PFSK-1 (cell line): ENCODE data around the gene C9orf50.

ENCODE experiments used
- FOXP2 ChIP-seq: optimal IDR thresholded peaks from 2 replicates; pipeline ENCODE3; 2011; ENCODE audit warnings: borderline replicate concordance, control low read depth, inconsistent platforms; ENCODE audit not compliant: insufficient read depth; ENCODE audit errors: extremely low read length, extremely low read depth
- POLR2AphosphoS5 ChIP-seq: IDR thresholded peaks from 2 replicates; pipeline ENCODE4 v1.6.1; 2012; ENCODE audit warnings: low read depth, mild to moderate bottlenecking, control low read depth, low read length, moderate library complexity
- REST ChIP-seq, 2 experiments: IDR thresholded peaks; 2 replicates each; pipeline versions ENCODE4 v1.6.1 to v1.8.0; 2011 to 2012; ENCODE audit warnings: low read depth in 2 of 2, low read length in 2 of 2, control low read depth in 1 of 2, inconsistent platforms in 1 of 2, mild to moderate bottlenecking in 1 of 2, moderate library complexity in 1 of 2; ENCODE audit not compliant: insufficient read depth in 1 of 2
- SIN3A ChIP-seq: IDR thresholded peaks from 2 replicates; pipeline ENCODE4 v1.6.1; 2012; ENCODE audit warnings: mild to moderate bottlenecking, low read length, moderate library complexity, borderline replicate concordance; ENCODE audit not compliant: insufficient read depth
- TAF1 ChIP-seq: IDR thresholded peaks from 2 replicates; pipeline ENCODE4 v1.6.1; 2012; ENCODE audit warnings: low read length, control low read depth, borderline replicate concordance; ENCODE audit not compliant: insufficient read depth

- TF ChIP-seq REST (IDR thresholded peaks at IDR 0.05; ENCODE audit: insufficient read depth in 1 of 2, low read depth in 2 of 2, low read length in 2 of 2) (no peak), TAF1 (no peak), POLR2AphosphoS5 (no peak), SIN3A (no peak), FOXP2 (no peak)
Measured at GRCh38 chr9:129612123-129612522, 8.8 kb downstream of the C9orf50 start.
